A172 (cell line): ENCODE measurements around the gene PRKN. TPM values are rescaled to one million over a fixed set of nuclear protein-coding genes. Genes with fewer than 3 reads are reported as not detected.
A peak's percentile ranks its signal among the peaks of the same experiment; 100 is the strongest.

Source experiments
- DNase-seq: peaks from one replicate; pipeline ENCODE4 v3.0.0-alpha.2; 2015; ENCODE audit warnings: low spot score
- total RNA-seq: library from RNA; depleted of rRNA; stranded (reverse); fragments of >200 nt; shearing (Covaris generic); gene quantifications from 2 replicates; pipeline ENCODE4 v1.2.3, GENCODE V29; 2014

PRKN gene
- total RNA-seq, 1 experiment from 2014 or later, result 0.43 TPM

DNA sequence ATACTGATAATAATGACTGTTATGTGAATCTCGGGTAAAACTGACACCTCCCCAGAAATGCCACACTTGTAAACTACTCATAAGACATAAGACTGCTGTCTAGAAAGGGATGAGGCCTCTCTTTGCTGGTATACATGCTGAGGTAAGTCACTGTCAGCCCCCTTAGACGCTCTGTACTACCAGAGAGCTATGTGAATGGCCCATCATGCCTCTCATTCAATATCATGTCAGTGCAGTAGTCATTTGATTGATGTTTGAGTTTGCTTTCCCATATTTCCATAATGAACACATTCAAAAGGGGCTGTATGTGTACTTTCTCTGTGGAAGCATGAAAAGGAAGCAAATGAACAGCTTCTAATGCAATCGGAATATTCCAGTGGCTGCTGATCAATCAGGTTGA is 1334.3 kb downstream of the PRKN start:
- DNase-seq, result no peak

DNA sequence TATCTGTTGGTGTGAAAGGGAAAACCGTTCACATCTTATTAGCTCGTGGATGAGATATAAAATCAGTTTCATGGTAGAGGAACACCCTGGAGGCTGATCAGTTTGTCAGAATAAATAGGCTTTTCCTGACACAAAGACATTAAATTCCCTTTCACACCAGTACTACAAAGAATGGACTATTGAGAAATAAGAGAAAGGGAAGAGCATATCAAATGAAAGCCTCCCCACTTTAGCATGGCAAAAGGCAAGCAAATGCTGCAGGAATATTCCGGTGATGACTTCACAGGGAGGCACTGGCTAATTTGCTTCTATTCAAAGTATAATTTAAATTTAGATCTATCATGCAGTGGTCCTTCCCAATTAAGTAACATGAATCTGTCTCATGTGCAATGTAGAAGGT is 1337.8 kb downstream of the PRKN start:
- no peak for DNase-seq

DNA sequence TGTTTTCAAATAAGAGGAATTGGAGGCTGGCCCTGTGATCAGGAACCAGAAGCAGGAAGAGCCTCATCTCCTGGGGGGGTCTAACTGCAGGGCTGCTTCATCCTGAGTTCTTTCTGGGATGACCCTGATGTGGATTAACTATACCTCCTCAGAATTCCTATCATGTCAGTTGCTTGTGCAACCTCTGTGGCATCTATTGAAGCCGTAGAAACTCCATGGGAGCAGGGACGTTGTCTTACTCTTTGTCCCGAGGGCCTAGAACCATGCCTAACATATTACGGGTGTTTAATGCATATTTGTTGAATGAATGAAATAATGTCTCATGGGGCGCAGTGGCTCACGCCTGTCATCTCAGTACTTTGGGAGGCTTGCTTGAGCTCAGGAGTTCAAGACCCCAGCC is 1343.6 kb downstream of the PRKN start:
- no peak for DNase-seq

DNA sequence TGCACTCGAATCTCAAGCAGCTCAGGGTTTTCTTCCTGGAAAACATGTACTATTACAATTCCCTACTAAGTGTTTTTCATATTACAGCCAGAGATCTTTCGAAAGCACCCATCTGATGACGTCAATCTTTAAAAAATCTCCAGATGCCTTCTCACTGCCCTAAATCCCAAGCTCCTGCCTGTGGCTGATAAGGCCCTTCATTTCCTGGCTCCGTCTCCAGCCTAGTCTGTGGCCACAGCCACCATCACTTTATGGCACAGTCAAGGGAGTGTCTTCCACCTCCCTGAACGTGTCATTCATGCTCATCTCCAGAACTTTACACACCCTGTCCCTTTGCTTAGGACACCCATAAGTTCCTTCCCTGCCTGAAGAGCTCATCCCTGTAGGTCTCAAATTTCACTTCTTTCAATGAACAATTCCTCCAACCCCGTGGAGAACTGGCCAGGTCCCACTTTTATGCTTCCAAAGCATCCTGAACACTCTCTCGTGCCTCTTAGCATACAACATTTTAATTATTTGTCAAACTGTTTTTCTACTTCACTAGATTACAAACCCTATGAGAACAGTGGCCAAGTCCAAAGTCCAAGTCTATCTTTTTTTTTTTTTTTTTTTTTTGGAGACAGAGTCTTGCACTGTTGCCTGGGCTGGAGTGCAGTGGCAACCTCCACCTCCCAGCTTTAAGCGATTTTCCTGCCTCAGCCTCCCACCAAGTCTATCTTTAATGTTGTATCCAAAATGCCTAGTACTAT is 1347.6 kb downstream of the PRKN start:
- DNase-seq, result no peak

DNA sequence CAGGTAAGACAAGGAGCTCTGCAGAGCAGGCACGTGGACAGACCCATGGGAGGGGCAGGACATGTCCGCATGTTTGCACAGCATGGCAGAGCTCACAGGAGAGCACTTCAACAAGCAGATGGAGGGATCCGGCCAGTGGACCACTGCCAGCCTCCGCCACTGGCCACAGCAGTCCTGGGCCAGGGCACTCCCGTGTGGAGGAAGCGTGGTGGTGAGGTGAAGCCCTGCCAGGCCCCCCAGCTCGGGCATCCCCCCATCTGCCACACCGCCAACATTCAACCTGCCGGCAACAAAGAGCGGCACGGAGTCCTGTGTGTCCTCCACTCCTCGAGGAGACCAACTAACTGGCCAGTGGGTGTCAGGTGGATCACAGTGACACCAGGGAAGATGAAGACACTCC is 1349.5 kb downstream of the PRKN start:
- DNase-seq, result no peak

DNA sequence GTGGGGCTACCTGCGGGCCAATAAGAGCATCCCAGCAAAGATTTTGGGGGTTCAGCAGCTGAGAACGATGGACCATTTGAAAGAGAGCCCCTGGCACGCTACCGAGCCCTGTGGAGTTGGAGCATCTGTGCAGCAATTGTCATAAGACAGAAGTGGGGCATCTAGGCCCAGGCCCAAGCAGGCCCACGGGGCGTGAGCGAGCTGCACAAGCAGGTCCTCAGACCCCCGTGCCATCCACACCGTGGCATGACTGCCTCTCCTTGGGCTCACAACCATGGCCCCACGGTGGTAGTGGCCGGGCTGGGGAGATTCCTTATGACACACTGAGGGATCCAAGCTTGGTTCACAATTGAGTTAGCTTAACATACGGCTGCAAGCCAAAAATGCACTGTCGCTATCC is 1350.5 kb downstream of the PRKN start:
- no peak for DNase-seq

DNA sequence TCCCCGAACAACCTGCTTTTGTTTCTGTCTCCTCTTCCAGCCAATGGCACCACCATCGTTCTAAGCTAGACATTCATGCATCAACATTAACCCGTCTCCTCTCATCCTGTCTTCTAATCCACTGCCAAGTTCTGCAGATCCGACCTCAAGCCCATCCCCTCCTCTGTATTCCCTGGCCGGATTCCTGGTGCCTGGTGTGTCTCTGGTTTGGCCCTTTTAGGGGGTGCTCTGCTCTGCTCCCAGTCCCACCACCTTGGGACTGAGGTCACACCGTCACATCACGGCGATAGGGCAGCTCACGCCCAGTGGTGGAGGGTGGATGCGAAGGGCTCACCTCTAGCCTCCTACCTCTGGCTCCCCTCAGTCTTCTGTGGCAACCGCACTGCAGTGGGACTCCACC is 1351.2 kb downstream of the PRKN start:
- no peak for DNase-seq

DNA sequence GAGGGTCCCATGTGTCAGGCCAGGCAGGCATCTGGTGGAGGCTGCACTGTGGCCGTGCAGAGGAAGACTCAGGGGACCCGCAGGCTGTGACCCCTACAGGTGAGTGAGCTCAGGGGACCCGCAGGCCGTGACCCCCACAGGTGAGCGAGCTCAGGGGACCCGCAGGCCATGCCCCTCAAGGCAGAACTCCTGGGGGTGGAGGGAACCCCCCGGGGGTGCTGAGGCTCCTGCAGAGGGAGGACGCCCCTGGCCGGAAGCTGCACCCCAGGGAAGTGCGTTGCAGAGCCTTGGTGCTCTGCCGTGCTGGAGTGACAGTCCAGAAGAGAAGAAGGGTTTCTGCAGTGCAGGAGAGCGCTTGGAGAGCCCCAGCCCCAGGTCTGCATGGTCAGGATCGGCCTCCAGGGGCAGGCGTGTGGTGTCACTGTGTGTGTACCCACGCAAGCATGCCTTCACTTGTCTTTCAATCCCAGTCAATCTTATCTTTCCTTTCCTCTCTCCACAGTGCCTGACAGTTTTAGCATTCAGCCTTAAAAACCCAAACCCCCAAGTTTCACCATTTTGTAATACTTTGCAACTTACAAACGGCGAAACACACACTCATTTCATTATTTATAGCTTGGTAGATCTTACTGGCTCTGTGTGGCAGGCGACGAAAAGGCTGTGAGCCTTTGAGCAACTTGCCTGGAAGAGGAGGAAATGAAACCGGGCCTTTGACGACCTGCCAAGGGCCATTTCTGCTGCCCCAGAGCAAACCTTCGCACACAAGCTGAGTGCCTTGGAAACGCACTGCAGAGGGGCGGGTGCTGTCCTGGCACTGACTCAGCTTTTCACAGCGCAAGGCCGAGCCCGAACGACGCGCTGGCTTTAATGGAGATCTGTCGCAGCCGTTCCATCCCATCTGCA is 1352.3 kb downstream of the PRKN start:
- DNase-seq, result no peak

DNA sequence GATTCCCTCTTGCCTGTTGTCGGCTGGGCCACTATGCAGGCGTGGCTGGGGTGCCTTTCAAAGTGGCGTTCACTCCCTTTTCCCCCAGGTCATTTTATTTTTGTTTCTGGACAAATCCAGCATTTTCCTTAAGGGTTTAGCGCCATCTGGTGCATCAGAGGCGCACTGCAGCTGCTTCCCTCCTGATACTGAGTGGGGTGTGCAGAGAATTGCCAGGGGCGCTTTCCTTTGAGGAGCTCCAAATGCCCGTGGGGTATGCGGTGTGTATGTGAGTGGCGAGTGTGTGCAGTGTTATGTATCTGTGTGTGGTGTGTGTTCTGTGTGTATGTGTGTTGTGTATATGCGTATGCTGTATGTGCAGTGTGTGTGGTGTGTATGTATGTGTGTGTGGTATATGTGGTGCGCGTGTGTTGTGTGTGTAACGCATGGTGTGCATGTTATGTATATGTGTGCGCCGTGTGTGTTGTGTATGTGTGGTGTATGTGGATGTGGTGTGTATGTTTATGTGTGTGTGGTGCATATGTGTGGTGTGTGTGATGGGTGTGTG is 1353.6 kb downstream of the PRKN start:
- DNase-seq, result peak; percentile 60

DNA sequence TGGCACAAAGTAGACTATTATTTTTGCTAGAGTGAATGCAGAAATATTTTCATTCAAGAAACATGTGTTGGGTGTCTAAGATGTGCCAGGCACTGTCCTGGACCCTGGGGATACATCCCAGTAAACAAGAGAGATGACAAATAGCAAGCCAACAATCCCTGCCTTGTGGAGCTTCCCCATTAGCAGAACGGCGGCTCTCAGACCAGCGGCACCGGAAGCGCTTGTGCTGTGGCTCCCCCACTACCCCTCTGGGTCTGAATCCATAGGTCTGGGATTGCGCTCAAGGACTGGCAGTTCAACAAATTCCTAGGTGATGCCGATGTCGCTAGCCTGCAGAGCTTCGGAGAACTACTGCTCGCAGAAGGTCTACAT is 1355.2 kb downstream of the PRKN start:
- DNase-seq, result no peak

DNA sequence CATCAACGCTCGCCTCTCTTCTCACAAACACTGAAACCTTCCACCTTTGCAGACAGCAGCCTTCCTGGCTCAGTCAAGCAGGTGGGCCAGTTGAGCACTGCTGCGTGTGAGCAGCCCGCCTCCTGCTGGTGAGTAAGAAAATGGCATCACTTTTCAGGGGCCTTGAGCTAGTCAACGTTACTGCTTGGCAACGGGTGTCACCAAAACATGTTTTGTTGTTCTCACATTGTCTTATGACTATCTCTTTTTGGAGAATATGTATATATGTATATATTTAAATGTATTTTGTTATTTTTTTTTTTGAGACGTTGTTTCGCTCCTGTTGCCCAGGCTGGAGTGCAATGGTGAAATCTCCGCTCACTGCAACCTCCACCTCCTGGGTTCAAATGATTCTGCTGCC is 1356.7 kb downstream of the PRKN start:
- peak; percentile 63 for DNase-seq

DNA sequence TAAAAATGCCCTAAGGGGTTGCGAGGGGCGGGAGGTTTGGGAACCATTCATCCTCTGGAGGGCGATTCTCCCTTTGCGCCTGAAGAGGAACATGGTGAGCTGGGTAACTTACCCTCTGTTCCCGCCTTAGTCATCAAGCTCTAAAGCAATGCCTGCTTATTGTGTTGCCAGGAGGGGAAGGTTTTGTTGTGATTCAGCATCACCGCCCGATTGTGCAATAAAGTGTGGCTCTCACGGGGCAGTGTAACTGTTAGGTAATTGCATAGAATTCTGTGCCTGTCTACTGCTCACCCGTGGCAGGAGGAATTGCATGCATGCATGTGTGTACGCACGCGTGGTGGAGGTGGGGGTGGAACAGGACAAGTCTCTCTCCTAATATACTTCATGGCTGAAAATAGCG is 1358.2 kb downstream of the PRKN start:
- peak; percentile 76 for DNase-seq

DNA sequence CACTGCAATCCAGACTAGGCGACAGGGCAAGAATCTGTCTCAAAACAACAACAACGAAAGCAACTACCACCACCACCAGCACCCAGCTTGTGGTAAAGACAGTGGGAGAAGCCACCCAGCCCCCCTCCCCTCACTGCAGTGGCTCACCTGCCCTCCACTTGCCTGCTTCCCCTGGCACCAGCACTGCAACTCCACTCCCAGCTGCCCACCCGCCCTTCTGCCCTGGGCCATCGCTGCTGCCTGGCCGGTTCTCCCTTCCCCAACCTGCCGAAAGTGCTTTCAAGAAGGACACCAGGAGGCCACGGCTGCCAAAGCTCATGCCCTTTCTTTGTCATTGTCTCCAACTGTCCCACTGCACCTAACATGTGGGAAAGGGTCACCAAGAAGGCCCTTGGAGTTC is 1359.1 kb downstream of the PRKN start:
- DNase-seq, result no peak

DNA sequence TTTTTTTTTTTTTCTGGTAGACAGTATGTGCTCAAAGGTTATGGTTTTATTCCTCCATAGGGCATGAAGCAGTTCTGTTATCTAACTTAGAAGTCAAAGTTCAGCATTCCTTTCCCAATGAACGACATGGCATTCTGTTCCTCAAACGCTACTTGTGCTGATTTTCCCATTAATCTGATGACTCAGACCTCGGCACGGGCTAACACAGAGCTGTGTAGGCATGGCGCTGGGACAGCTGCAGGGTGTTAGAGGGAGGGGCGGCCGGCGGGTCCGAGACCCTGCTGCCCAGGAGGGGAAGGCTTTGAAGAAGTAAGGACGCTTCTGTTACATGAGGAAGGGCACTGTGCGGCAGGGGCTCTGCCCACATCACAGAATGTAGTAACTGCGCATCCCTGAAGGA is 1360.1 kb downstream of the PRKN start:
- no peak for DNase-seq

DNA sequence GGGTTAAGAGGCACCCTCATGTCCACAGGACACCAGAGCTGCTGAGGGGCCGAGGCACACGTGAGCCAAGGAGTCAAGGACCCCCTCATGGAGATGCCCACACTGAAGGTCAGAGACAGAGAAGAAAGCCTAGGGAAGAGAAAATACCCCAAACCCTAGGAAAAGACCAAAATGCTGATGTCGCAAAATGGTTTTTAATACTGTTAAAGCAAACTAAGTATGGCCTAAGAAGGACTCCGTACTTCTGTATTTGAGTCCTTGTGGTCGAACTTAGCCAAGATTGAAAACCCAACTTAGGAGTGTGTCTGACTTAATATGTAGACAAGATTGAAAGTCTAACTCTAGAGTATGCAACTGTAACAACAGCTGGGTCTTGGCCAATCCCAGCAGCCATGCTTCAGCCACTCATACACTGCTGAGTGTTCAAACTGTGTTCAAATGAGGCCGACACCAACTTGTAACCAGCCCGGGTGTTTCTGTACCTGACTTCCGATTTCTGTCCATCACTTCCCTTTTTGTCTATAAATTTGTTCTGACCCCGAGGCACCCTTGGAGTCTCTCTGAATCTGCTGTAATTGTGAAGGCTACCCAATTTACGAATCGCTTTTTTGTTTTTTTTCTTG is 1361.2 kb downstream of the PRKN start:
- DNase-seq, result no peak

DNA sequence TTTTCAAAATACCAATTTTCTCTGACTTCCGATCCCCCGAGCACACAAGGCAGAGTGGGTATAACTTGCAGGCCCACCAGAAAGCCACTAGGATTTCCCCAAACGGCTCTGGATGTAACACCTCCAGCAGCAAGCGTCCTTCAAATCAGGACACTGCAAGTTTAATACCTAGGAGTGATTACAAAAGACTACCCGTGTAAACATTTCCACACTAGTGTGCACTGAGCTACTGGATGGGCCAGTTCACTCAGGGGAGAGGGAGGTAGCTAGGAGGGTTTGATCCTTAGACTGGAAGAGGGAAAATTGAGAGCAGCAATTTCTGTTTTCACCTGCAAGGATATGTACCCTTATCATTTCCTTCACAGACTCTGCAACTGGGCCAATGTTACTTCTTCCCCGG is 1361.9 kb downstream of the PRKN start:
- no peak for DNase-seq

DNA sequence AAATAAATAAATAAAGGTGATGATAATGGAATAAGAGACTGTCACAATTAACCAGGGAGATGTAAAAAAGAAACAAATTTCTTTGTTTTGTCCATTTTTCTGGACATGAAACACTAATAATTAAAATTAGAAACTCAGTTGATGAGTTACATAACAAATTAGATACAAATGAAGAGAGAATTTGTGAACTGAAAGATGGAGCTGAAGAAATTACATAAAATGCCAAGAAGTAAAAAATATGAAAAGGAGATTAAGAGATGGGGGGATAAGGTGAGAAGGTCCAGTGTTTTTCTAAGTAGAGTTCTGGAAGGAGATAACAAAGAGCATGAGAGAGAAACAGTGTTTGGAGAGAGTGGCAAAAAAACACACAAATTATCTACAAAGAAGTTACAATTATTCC is 1364.3 kb downstream of the PRKN start:
- no peak for DNase-seq

DNA sequence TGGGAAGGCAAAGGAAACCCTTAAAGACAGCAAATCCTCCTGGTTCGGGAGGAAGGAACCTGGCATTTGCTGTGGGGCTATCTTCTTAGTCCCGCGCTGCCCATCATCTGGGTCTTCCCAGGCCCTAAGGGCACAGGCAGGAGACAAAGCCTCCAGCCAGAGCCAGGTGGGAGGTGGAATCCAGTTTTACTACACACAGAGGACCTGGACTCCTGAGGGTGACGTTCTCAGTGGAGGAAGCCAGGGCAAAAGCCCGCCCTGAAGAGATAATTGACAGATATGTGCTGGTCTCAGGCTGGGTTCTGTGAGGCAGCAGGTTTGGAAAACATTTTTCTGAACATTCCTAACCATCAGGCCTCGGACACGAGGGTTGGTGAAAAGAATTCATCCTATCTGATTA is 1365.3 kb downstream of the PRKN start:
- no peak for DNase-seq

DNA sequence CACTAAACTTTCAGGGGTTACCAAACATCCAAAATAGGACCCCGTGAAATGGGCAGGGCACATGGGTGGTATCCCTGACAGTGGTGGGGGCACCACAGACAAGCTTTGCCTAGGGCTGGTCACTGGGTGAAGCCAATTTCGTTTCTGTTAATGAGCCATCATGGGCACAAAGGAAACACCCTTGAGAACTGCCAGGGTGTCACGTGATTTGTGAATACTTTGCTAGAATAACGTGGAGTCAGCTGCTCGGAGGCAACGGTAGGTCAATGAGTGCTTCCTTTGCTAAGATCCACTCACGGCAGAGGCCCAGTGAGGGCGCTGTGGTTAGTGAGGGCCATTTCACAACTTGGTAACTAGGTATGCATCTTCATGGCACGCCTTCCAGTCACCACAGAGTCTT is 1366.0 kb downstream of the PRKN start:
- no peak for DNase-seq

DNA sequence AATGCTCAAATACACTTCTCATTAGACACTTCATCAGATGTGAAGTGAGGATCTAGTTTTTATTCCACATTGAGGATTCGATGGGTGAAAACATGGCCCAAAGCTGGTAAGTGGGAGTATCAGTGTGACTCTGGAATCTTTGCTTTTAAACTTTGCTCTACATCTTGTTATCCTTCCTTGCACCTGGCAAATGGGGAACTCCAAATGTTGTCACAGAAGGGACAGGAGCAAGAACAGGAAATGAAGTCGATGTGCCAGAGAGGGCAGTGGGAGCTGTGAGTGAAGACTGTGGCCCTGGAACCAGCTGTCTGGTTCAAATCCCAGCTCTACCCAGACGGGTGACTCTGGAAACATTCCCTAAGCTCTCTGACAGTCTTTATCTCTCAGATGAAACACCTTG is 1367.0 kb downstream of the PRKN start:
- DNase-seq, result no peak

DNA sequence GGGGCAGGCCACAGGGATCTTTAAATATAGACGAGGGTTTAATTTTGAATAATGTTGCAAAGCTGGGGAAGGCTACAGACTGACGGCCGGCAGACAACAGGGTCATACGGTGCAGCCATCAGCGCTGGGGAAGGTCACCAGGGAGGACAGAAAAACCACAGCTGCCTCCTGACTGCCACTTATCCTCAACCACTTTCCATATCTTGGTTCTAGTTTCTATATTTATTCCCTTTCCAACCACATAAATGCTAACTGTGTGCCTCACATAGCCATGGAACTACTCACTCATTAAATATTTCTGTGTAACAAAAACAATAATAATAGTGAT is 1368.0 kb downstream of the PRKN start:
- no peak for DNase-seq

DNA sequence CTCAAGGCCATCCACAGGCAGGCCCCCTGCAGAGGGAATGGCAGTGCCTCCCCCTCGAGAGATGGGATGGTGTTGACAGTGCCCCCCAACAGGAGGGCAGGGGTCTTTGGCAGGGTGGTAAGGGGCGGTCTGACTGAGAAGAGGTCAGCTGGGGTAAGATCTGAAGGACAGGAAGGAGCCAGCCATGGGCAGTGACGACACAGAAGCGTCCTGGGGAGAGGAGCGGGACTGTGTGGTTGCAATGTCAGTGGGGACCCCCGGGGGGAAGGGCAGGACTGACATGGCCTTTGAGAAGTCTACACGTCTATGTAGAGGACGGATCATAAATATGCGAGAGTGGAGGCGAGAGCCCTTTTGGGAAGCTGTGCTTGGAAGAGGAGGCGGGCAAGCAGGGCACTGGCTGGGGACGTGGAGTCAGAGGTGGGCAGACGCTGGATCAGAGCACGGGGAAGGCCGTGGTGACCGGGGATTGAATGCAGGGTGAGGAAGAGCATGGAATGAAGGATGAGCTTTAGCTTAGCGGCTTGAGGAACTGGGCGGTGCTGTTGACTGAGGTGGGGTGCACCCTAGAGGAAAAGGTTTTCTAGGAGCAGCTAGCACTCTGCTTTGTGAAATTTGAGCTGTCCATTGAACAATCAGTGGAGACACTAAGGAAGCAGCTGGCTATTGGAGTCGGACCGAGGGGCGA is 1371.3 kb downstream of the PRKN start:
- no peak for DNase-seq
